ENCODE data around the gene ZNF580. TPM values are rescaled to one million over a fixed set of nuclear protein-coding genes. Genes with fewer than 3 reads are reported as not detected.

The ZNF580 gene
- total and polyA plus RNA-seq, 5 experiments from 2014 or later, result 15.3 to 111 (median 21.7) TPM

DNA sequence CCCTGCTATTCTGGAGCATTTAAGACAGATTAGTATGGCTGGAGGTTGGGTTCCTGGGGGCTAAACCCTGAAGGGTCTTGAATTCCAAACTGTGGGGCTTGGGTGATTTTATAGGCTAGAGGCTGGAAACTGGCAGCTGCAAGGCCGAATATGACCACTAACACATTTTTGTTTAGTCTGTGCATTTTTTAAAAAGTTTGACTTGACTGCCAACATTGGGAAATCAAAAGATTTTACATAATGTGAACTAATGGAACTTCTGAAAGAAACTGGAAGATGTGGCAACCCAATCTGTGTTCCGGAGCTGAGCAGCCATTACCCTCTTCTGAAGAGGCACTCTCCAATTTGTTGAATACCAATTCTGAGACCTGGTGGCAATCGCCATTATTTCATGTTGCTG, 21.5 kb upstream of the ZNF580 start:
- Mint-ChIP-seq H3K4me3 (peak overlapping the region in 1 of 10 donors; percentile 51), H3K9me3 (peaks cover 0 to under 1% (median 0%) of the 10 kb centered on the region in 9 donors), H3K27ac (peak overlapping the region in 3 of 10 donors; percentile 51 to 59 (median 56)), H3K4me1 (peaks cover 23 to 40% (median 38%) of the 10 kb centered on the region in 4 donors), H3K36me3 (peaks cover 0 to 9% (median 6%) of the 10 kb centered on the region in 3 donors), H3K27me3 (no peaks in the 10 kb centered on the region)
- ATAC-seq (no peak), DNase-seq (no peak)
- POLR2A ChIA-PET, result interaction anchor here (0.9 to 3.1 kb wide), 4 partner anchors 8 to 102 kb away, joined by 4 to 24 read pairs (median 4); partner anchors contain the start of gene ZNF865

DNA sequence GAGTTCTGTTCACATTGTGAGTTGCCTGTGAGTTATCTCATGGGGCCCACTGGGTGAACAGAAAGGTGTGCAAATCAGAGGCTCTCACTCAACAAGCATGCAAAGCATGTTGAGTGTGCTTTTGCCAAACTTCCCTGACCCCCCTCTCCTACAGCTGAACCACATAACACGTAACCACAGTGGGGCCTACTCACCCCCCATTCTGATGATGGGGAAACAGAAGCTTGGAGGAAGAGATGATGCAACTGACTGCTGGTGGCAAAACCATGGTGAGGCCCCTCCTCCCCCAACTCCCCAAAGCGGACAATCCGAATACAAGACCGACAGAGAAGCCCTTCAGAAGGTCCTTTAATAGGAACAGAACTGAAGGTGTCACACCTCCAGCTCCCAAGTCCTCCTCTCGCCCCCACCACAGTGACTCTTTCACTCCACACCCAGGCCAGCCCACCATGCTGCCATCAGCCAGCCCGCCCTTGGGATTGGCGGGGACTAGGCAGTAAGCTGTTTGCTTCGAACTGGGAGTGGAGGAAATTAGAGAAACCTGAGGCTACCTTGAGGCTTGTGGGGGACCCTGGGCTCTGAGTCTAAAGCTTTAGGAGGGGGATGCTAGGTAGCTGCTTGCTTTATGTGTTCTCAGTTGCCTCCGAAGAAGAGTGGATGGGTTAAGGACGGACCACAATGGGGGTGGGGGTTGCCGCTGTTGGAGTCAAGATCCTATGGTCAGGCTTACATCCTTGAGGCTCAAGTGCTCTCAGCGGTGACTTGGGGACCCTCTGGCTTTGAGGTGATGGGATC, 20.2 kb upstream of the ZNF580 start:
- peaks cover 0 to 9% (median 6%) of the 10 kb centered on the region in 3 donors for H3K36me3 Mint-ChIP-seq
- peak; percentile 35 to 44 for ATAC-seq
- DNase-seq, result peak in 8 of 10 donors; percentile 41 to 77 (median 64)
- no peaks in the 10 kb centered on the region for H3K27me3 Mint-ChIP-seq
- peaks cover 26 to 50% (median 48%) of the 10 kb centered on the region in 4 donors for H3K4me1 Mint-ChIP-seq
- H3K27ac Mint-ChIP-seq, result peak overlapping the region; percentile 58 to 93 (median 80)
- POLR2A ChIA-PET, result interaction anchor here (0.5 to 3.1 kb wide), 8 partner anchors 9 to 88 kb away, joined by 4 to 24 read pairs (median 4); partner anchors contain the start of genes FIZ1, U2AF2, ZNF524 and ZNF865
- H3K9me3 Mint-ChIP-seq, result peaks cover 0 to 2% (median 0%) of the 10 kb centered on the region in 9 donors
- peak overlapping the region in 9 of 10 donors; percentile 21 to 68 (median 60) for H3K4me3 Mint-ChIP-seq

DNA sequence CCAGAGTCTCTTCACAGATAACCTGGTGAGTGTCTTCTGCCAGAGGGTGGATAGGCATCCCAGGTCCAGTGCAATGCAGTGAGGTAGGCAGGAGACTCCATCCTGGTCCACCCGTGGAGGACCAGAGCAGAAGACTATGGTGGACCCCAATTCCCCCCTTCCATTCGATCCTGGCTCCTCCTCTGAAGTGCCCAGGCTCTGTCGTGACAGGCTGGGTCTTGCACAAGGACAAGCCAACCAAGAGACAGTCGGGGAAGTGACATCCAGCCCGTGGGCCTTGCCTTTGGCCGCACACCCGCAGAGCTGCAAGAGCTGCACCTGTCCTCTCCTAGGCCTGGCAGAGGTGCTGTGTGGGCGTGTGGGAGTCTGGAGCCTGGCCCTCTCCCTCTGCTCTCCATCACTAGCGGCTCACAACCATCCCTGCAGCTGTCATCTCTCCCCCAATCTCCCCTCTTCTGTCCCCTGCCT, 19.6 kb upstream of the ZNF580 start:
- ATAC-seq, result no peak

DNA sequence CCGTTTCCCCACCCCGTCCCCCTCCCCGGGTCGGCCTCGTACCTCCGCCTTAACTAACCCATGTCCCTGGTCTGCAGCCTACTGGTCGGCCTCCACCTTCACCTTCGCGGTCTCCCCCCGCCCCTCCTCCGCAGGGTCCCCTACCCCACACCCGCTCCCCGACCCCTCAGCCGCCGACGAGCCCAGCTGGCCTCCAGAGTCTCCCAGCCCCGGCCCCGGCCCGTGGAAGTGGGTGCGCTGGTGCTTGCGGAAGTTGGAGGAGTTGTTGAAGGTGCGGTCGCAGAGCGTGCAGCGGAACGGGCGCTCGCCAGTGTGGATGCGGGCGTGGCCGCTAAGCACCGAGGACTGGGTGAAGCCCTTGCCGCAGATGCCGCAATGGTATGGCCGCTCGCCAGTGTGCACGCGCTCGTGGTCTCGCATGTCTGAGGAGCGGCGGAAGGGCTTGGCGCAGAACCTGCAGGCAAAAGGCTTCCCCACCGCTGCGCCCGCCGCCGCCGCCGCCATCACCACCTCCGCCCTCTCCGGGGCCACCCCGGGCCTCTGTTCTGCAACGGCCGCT, 19.1 kb upstream of the ZNF580 start:
- Mint-ChIP-seq H3K4me1 (peaks cover 27 to 59% (median 58%) of the 10 kb centered on the region in 4 donors), H3K36me3 (peaks cover 0 to 8% (median 6%) of the 10 kb centered on the region in 3 donors), H3K27ac (peak overlapping the region in 3 of 10 donors; percentile 32 to 70 (median 51)), H3K27me3 (no peaks in the 10 kb centered on the region), H3K4me3 (no peak overlapping the region), H3K9me3 (peaks cover 0 to 2% (median 0%) of the 10 kb centered on the region in 9 donors)
- ATAC-seq (no peak), DNase-seq (peak in 1 of 10 donors; percentile 56)
- POLR2A ChIA-PET, result interaction anchor here (1.1 to 6.0 kb wide), 3 partner anchors 16 to 22 kb away, joined by 3 to 76 read pairs (median 13); partner anchors contain the start of genes FIZ1, ZNF524 and ZNF580

More for the DNA sequence above, 19.6 kb upstream of the ZNF580 start:
- POLR2A ChIA-PET, result interaction anchor here (1.1 to 3.1 kb wide), 3 partner anchors 10 to 21 kb away, joined by 5 to 24 read pairs (median 13); partner anchors contain the start of genes FIZ1, ZNF524 and ZNF865
- H3K36me3 Mint-ChIP-seq, result peaks cover 0 to 9% (median 6%) of the 10 kb centered on the region in 3 donors
- peak overlapping the region in 2 of 10 donors; percentile 51 to 60 for H3K4me3 Mint-ChIP-seq
- peak overlapping the region in 9 of 10 donors; percentile 8 to 93 (median 83) for H3K27ac Mint-ChIP-seq
- DNase-seq, result no peak
- H3K27me3 Mint-ChIP-seq, result no peaks in the 10 kb centered on the region
- peaks cover 0 to 2% (median 0%) of the 10 kb centered on the region in 9 donors for H3K9me3 Mint-ChIP-seq
- H3K4me1 Mint-ChIP-seq, result peaks cover 26 to 54% (median 53%) of the 10 kb centered on the region in 4 donors

DNA sequence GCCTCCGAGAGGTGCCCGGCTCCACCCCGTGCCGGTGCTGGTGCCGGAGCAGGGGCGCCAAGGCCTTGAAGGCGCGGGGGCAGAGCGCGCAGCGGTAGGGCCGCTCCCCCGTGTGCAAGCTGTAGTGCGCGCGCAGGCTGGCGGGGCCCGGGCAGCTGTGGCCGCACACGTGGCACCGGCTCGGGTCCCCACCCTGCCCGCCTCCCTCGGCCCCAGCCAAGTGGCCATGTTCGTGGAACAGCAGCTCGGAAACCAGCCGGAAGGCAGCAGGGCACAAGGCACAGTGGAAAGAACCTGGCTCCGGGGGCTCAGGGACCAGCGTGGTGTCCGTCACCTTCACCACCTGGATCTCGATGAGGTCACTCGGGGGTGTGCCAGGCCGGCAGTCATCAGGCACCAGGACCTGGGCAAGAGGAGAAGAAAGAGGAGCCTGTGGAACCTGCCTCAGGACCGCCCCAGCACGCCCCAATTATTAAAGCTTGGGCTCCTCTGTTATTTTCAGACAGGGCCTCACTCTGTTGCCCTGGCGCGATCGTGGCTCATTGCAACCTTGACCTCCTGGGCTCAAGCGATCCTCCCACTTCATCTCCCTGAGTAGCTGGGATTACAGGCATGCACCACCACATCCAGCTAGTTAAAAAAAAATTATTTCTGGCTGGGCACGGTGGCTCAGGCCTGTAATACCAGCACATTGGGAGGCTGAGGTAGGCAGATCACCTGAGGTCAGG, 18.4 kb upstream of the ZNF580 start:
- peak in 1 of 10 donors; percentile 56 for DNase-seq
- peaks cover 0 to 2% (median 0%) of the 10 kb centered on the region in 9 donors for H3K9me3 Mint-ChIP-seq

DNA sequence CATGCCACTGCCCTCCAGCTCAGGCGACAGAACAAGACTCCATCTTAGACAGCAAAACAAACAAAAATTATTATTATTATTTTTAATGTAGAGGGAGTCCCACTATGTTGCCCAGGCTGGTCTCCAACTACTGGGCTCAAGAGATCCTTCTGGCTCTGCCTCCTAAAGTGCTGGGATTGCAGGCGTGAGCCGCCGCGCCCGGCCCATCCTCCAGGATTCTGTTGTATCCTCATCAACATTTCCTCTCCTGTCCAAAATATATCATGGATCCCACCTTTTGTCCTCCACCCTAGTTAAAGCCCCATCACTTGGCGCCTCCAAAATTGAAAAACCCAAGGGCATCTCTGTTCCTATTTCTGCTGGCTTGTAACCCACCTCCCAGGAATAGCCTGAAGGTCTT, 17.7 kb upstream of the ZNF580 start:
- DNase-seq, result no peak
- H3K4me3 Mint-ChIP-seq, result peak overlapping the region in 4 of 10 donors; percentile 15 to 89 (median 53)
- H3K4me1 Mint-ChIP-seq, result peaks cover 28 to 67% (median 61%) of the 10 kb centered on the region in 4 donors
- ATAC-seq, result no peak
- POLR2A ChIA-PET, result interaction anchor here (0.8 to 6.0 kb wide), 6 partner anchors 12 to 149 kb away, joined by 3 to 76 read pairs (median 29); partner anchors contain the start of genes FIZ1, ZNF524, ZNF580 and ZNF865
- peaks cover 0 to 2% (median 0%) of the 10 kb centered on the region in 9 donors for H3K9me3 Mint-ChIP-seq
- no peaks in the 10 kb centered on the region for H3K36me3 Mint-ChIP-seq
- peak overlapping the region in 6 of 10 donors; percentile 73 to 99 (median 98) for H3K27ac Mint-ChIP-seq
- H3K27me3 Mint-ChIP-seq, result no peaks in the 10 kb centered on the region

More for the DNA sequence above, 18.4 kb upstream of the ZNF580 start:
- Mint-ChIP-seq H3K4me3 (no peak overlapping the region), H3K36me3 (peaks cover 0 to 4% (median 3%) of the 10 kb centered on the region in 3 donors), H3K27me3 (no peaks in the 10 kb centered on the region), H3K27ac (no peak overlapping the region), H3K4me1 (peaks cover 29 to 63% (median 62%) of the 10 kb centered on the region in 4 donors)
- POLR2A ChIA-PET, result interaction anchor here (0.8 to 6.0 kb wide), 6 partner anchors 11 to 148 kb away, joined by 3 to 76 read pairs (median 3); partner anchors contain the start of genes FIZ1, ZNF524, ZNF580 and ZNF865
- no peak for ATAC-seq

DNA sequence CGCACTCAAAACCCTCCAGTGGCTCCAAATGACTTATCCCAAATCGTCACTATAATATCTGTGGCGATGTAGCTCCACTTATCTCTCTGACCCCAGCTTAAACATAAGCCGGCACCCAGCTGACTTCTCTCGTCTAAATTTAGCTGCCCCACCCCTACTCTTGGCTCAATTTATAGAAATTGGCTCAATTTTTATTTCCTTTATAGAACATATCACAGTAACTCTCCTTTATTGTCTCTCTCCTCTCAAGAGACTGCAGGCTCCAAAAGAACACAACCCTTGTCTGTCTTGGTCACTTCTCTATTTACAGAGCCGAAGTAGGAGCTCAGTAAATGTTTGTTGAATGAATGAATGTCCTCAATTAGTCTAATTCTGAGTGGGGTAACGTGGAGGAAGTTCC, 17.2 kb upstream of the ZNF580 start:
- no peaks in the 10 kb centered on the region for H3K36me3 Mint-ChIP-seq
- ATAC-seq (no peak), DNase-seq (no peak)
- peaks cover 27 to 67% (median 59%) of the 10 kb centered on the region in 4 donors for H3K4me1 Mint-ChIP-seq
- POLR2A ChIA-PET, result interaction anchor here (1.0 to 6.0 kb wide), 7 partner anchors 12 to 149 kb away, joined by 3 to 76 read pairs (median 13); partner anchors contain the start of genes FIZ1, U2AF2, ZNF524 and ZNF580
- H3K9me3 Mint-ChIP-seq, result peaks cover 0 to 2% (median 0%) of the 10 kb centered on the region in 9 donors
- peak overlapping the region in 8 of 10 donors; percentile 15 to 97 (median 88) for H3K4me3 Mint-ChIP-seq
- no peaks in the 10 kb centered on the region for H3K27me3 Mint-ChIP-seq
- peak overlapping the region; percentile 43 to 99 (median 98) for H3K27ac Mint-ChIP-seq

DNA sequence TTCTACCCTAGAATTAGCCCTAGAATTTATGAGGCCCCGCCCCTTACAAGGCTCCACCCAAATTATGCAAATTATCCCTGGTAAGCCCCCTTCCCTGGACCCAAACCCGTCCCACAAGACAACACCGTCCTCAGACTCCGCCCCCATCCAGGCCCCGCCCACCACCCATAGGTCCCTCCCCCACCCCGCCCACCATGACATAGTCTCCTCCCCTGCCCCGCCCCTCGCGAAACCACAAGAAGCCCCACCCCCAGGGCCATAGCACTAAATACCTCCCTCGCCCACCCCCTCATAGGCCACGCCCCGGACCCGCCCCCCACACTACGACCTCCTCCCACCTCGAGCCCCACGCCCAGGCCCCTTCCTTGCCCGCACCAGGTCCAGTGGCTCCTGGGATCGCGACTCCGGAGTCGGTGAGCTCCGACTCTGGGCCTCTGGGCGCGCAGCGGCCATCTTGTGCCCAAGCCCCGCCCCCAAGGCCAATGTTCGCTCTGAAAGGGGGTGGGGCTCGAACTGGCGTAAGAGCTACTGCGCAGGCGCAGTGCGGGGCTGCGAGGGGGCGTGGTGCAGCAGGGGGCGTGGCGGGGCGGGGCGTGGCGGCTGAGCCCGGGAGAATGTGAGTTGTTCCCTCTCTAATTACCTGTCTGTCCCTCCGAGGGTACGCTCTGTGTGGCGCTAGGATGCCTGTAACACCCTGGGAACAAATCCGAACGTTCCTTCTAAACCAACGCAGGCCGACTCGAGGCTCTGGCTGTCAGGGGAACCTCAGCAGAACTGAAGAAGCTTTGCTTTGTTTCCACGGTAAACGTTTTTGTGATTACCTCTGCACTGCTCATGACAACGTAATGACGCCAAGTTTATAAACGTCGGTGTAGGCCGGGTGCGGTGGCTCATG, 16.4 kb upstream of the ZNF580 start, which contains the start of gene ZNF784:
ZNF784 (minus strand) TSS at position 458 of the 895 bp plus-strand sequence; CDS start at position 453, 5 bp downstream.
- ATAC-seq, result peak; percentile 60
- POLR2A ChIA-PET, result interaction anchor here (0.6 to 6.0 kb wide), 15 partner anchors 9 to 370 kb away, joined by 3 to 76 read pairs (median 7); partner anchors contain the start of genes FIZ1, HSPBP1, ISOC2 and U2AF2
- Mint-ChIP-seq H3K9me3 (peaks cover 0 to 2% (median 0%) of the 10 kb centered on the region in 9 donors), H3K4me1 (peaks cover 26 to 65% (median 56%) of the 10 kb centered on the region in 4 donors), H3K27ac (peak within 1 kb of the TSS; percentile 81 to 99 (median 98)), H3K4me3 (peak within 1 kb of the TSS; percentile 85 to 97 (median 89)), H3K36me3 (no peaks in the 10 kb centered on the region), H3K27me3 (no peaks in the 10 kb centered on the region)
- peak; percentile 87 to 97 (median 95) for DNase-seq

DNA sequence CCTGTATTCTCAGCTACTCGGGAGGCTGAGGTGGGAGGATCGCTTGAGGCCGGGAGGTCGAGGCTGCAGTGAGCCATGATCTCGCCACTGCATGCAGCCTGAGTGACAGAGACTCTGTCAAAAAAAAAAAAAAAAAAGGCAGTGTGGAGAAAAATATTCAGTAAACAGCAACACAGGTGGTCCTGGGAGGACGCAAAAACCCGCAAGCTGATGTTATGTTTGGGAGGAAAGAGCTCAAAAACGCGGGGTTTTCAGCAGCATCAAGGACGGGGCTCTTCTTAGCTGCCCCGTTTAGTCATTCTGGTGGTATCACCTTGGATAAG, 15.8 kb upstream of the ZNF580 start:
- no peaks in the 10 kb centered on the region for H3K27me3 Mint-ChIP-seq
- peak overlapping the region; percentile 81 to 99 (median 98) for H3K27ac Mint-ChIP-seq
- H3K9me3 Mint-ChIP-seq, result peaks cover 0 to 2% (median 0%) of the 10 kb centered on the region in 9 donors
- ATAC-seq (no peak), DNase-seq (no peak)
- peaks cover 23 to 60% (median 50%) of the 10 kb centered on the region in 4 donors for H3K4me1 Mint-ChIP-seq
- no peaks in the 10 kb centered on the region for H3K36me3 Mint-ChIP-seq
- POLR2A ChIA-PET, result interaction anchor here (0.7 to 6.0 kb wide), 14 partner anchors 8 to 345 kb away, joined by 3 to 76 read pairs (median 9); partner anchors contain the start of genes FIZ1, HSPBP1, ISOC2 and U2AF2
- H3K4me3 Mint-ChIP-seq, result peak overlapping the region; percentile 85 to 97 (median 89)

DNA sequence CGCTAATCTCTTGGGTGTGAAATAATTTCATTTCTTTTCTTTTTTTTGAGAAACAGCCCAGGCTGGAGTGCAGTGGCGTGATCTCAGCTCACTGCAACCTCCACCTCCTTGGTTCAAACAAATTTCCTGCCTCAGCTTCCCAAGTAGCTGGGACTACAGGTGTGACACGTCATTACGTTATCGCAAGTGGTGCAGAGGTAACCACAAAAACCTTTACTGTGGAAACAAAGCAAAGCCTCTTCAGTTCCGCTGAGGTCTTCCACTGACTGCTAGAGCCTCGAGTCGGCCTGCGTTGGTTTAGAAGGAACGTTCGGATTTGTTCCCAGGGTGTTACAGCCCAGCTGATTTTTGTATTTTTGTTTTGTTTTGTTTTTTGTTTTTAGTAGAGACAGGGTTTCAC, 14.5 kb upstream of the ZNF580 start:
- peak overlapping the region; percentile 70 to 97 (median 94) for H3K27ac Mint-ChIP-seq
- H3K4me1 Mint-ChIP-seq, result peaks cover 16 to 47% (median 38%) of the 10 kb centered on the region in 4 donors
- H3K27me3 Mint-ChIP-seq, result no peaks in the 10 kb centered on the region
- H3K9me3 Mint-ChIP-seq, result peaks cover 0 to 2% (median 0%) of the 10 kb centered on the region in 9 donors
- H3K4me3 Mint-ChIP-seq, result peak overlapping the region; percentile 54 to 89 (median 82)
- peak; percentile 70 to 74 for ATAC-seq
- peak in 8 of 10 donors; percentile 65 to 87 (median 82) for DNase-seq
- no peaks in the 10 kb centered on the region for H3K36me3 Mint-ChIP-seq
- POLR2A ChIA-PET, result interaction anchor here (0.9 to 6.0 kb wide), 8 partner anchors 11 to 151 kb away, joined by 3 to 76 read pairs (median 12); partner anchors contain the start of genes FIZ1, ZNF524, ZNF580 and ZNF628

Measured in naive thymus-derived CD8-positive, alpha-beta T cell (primary cell).